ENCODE results near the gene BTBD9. TPM values are rescaled to one million over a fixed set of nuclear protein-coding genes. Genes with fewer than 3 reads are reported as not detected.

BTBD9 gene
- total and polyA plus RNA-seq, 2 donors (not counting 3 experiments of a cell fraction or from before 2014, with no cell fraction given): 4.9 to 15.0 TPM

- CTCF ChIA-PET: interaction anchor here (0.7 kb wide), 1 partner anchor 17 kb away, joined by 3 read pairs; no protein-coding TSS in a partner anchor
- no TSS peak for BruUV-seq (replicated peaks)
- Histone ChIP-seq H3K4me3 (replicated peaks in 1 of 3; ENCODE audit: insufficient read depth in 1 of 3, low read depth in 1 of 3, low read length in 3 of 3) (no peak overlapping the region), H3K9ac (replicated peaks; ENCODE audit: extremely low read depth, insufficient read depth, low read length) (no peak overlapping the region), H3K4me1 (ENCODE audit: control insufficient read depth, extremely low read depth, insufficient read depth, low read length) (peaks cover 26% of the 10 kb centered on the region), H3K36me3 (ENCODE audit: control insufficient read depth in 2 of 2, extremely low read depth in 1 of 2, insufficient read depth in 2 of 2, low read length in 2 of 2) (no peaks in the 10 kb centered on the region), H3K9me1 (replicated peaks; ENCODE audit: control insufficient read depth, extremely low read depth, insufficient read depth, low read length) (no peaks in the 10 kb centered on the region), H3K27me3 (ENCODE audit: control insufficient read depth in 2 of 2, insufficient read depth in 2 of 2, low read length in 2 of 2) (no peaks in the 10 kb centered on the region), H2AFZ (ENCODE audit: low read depth, low read length) (no peak overlapping the region), H3K79me2 (ENCODE audit: control insufficient read depth, insufficient read depth, low read length) (no peaks in the 10 kb centered on the region), H3K4me2 (ENCODE audit: insufficient read depth, low read length) (no peak overlapping the region), H3K27ac (ENCODE audit: insufficient read depth, low read depth, low read length) (no peak overlapping the region), H4K20me1 (replicated peaks; ENCODE audit: control insufficient read depth, extremely low read depth, insufficient read depth, low read length) (no peaks in the 10 kb centered on the region), H3K9me3 (replicated peaks; ENCODE audit: control insufficient read depth, insufficient read depth, low read length) (no peaks in the 10 kb centered on the region)
- dilution Hi-C loops (cut with MboI; ENCODE audit: extremely low pct_ligation_motif_present, low sequenced_read_pairs) (no loop called here), intact Hi-C loops (cut with micrococcal nuclease) (no loop called here)
- POLR2A ChIA-PET: no interaction called here
- no peak for FAIRE-seq
- no peak for DNase-seq (ENCODE audit: low read depth, low spot score)
- TF ChIP-seq GATA2 (IDR thresholded peaks at IDR 0.05; ENCODE audit: insufficient read depth, insufficient read length, low read depth, low read length) (no peak), JUN (IDR thresholded peaks at IDR 0.05; ENCODE audit: borderline replicate concordance, insufficient read depth, insufficient read length, low read depth) (no peak), EZH2 (IDR thresholded peaks at IDR 0.05; ENCODE audit: borderline replicate concordance, low read depth, low read length, severe bottlenecking) (no peak), POLR2A (IDR thresholded peaks at IDR 0.05; ENCODE audit: low read depth, low read length) (no peak), MYC (IDR thresholded peaks at IDR 0.05; ENCODE audit: low read depth, low read length) (no peak), POLR2AphosphoS5 (IDR thresholded peaks at IDR 0.05; ENCODE audit: insufficient read depth, low read depth, low read length) (no peak), FOS (IDR thresholded peaks at IDR 0.05; ENCODE audit: borderline replicate concordance, insufficient read depth, low read length) (no peak)
- TF ChIP-seq, protein P1, sequence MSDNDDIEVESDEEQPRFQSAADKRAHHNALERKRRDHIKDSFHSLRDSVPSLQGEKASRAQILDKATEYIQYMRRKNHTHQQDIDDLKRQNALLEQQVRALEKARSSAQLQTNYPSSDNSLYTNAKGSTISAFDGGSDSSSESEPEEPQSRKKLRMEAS (IDR thresholded peaks at IDR 0.05; ENCODE audit: insufficient read depth, insufficient read length): no peak
- TF ChIP-seq, protein P2, sequence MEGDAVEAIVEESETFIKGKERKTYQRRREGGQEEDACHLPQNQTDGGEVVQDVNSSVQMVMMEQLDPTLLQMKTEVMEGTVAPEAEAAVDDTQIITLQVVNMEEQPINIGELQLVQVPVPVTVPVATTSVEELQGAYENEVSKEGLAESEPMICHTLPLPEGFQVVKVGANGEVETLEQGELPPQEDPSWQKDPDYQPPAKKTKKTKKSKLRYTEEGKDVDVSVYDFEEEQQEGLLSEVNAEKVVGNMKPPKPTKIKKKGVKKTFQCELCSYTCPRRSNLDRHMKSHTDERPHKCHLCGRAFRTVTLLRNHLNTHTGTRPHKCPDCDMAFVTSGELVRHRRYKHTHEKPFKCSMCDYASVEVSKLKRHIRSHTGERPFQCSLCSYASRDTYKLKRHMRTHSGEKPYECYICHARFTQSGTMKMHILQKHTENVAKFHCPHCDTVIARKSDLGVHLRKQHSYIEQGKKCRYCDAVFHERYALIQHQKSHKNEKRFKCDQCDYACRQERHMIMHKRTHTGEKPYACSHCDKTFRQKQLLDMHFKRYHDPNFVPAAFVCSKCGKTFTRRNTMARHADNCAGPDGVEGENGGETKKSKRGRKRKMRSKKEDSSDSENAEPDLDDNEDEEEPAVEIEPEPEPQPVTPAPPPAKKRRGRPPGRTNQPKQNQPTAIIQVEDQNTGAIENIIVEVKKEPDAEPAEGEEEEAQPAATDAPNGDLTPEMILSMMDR (IDR thresholded peaks at IDR 0.05; ENCODE audit: extremely low read depth in 1 of 2, insufficient read depth in 1 of 2, low read depth in 1 of 2, low read length in 2 of 2): no peak
Measured at GRCh38 chr6:38577492-38577891, 62.2 kb downstream of the BTBD9 start.

All from endothelial cell of umbilical vein (primary cell).